Measurements from ENCODE around the gene MAPK11. TPM values are rescaled to one million over a fixed set of nuclear protein-coding genes. Genes with fewer than 3 reads are reported as not detected.

The MAPK11 gene
- total RNA-seq, 1 experiment from 2014 or later: 19.3 TPM

DNA sequence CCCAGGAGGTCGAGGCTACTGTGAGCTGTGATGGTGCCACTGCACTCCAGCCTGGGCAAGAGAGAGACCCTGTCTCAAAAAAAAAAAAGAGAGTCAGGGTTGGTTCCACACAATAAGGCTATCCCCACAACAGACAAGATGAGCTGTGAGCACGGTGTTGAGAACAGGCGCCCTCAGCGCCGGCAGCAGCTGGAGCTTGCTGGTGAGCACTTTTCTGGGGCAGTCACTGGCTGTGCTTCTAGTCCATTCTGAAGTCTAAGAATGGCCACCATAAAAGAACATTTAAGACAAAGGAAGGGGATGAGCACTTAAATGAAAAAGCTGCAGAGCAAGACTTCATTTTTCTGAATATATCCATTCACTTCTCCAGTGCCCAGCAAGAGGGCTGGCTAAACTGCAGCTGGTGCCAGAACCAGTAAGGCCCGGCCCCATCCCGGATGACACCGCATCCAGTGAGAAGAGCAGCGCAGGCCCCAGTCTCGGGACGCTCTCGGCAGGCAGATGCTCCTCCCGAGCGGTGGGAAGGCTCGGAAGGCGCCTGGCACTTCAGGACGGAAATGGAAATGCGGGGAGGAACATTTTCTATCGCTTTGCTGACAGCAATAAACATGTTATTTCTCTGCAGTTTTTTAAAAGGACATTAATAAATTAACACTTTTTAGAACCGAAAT is 37.6 kb downstream of the MAPK11 start:
- Histone ChIP-seq H3K4me3 (replicated peaks in 1 of 2; ENCODE audit: low read depth in 1 of 2, low read length in 2 of 2) (no peak overlapping the region), H4K20me1 (ENCODE audit: insufficient read depth) (no peaks in the 10 kb centered on the region), H3K9me2 (ENCODE audit: insufficient read depth) (no peaks in the 10 kb centered on the region), H2AFZ (ENCODE audit: low read depth, low read length, poor library complexity, severe bottlenecking) (no peak overlapping the region), H3K27ac (ENCODE audit: low read depth, low read length) (no peak overlapping the region), H3K4me2 (ENCODE audit: low read length) (no peak overlapping the region), H3K9ac (ENCODE audit: low read length) (no peak overlapping the region), H3K36me3 (ENCODE audit: control insufficient read depth in 1 of 2, insufficient read depth in 2 of 2, low read length in 2 of 2) (peaks cover 0 to 8% of the 10 kb centered on the region in 2 experiments; a peak in 1 of 4 replicates), H3K9me3 (ENCODE audit: control insufficient read depth in 1 of 2, insufficient read depth in 1 of 2, low read depth in 1 of 2, low read length in 2 of 2) (peaks cover 0 to 4% of the 10 kb centered on the region in 2 experiments; a peak in 1 of 4 replicates), H3K4me1 (ENCODE audit: control insufficient read depth in 1 of 2, insufficient read depth in 2 of 2, low read length in 2 of 2) (no peaks in the 10 kb centered on the region), H3K27me3 (ENCODE audit: insufficient read depth, low read length) (no peaks in the 10 kb centered on the region), H3K79me2 (ENCODE audit: insufficient read depth, low read length) (peaks cover 57% of the 10 kb centered on the region)
- POLR2A ChIA-PET: no interaction called here
- CTCF ChIA-PET: no interaction called here
- intact Hi-C loops (cut with micrococcal nuclease): no loop called here
- TF ChIP-seq YY1 (IDR thresholded peaks at IDR 0.05; ENCODE audit: extremely low read depth, insufficient replicate concordance, low read depth, low read length) (no peak), TCF7L2 (IDR thresholded peaks at IDR 0.05; ENCODE audit: borderline replicate concordance, extremely low read depth, insufficient read depth, insufficient read length) (no peak), ZNF274 (IDR thresholded peaks at IDR 0.05; ENCODE audit: low read depth, low read length) (no peak), FOSL1 (IDR thresholded peaks at IDR 0.05; ENCODE audit: low read depth) (no peak), JUND (IDR thresholded peaks at IDR 0.05) (no peak), POLR2AphosphoS5 (IDR thresholded peaks at IDR 0.05; ENCODE audit: low read depth, low read length) (no peak), SP1 (IDR thresholded peaks at IDR 0.05; ENCODE audit: low read depth) (no peak), EZH2 (IDR thresholded peaks at IDR 0.05) (no peak)
- TF ChIP-seq, protein P1, sequence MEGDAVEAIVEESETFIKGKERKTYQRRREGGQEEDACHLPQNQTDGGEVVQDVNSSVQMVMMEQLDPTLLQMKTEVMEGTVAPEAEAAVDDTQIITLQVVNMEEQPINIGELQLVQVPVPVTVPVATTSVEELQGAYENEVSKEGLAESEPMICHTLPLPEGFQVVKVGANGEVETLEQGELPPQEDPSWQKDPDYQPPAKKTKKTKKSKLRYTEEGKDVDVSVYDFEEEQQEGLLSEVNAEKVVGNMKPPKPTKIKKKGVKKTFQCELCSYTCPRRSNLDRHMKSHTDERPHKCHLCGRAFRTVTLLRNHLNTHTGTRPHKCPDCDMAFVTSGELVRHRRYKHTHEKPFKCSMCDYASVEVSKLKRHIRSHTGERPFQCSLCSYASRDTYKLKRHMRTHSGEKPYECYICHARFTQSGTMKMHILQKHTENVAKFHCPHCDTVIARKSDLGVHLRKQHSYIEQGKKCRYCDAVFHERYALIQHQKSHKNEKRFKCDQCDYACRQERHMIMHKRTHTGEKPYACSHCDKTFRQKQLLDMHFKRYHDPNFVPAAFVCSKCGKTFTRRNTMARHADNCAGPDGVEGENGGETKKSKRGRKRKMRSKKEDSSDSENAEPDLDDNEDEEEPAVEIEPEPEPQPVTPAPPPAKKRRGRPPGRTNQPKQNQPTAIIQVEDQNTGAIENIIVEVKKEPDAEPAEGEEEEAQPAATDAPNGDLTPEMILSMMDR (IDR thresholded peaks at IDR 0.05 in 2 of 3, conservative IDR thresholded peaks at IDR 0.05 in 1 of 3; ENCODE audit: borderline replicate concordance in 1 of 3, insufficient read depth in 1 of 3, low read depth in 2 of 3, low read length in 2 of 3): no peak
- TF ChIP-seq, protein P2, sequence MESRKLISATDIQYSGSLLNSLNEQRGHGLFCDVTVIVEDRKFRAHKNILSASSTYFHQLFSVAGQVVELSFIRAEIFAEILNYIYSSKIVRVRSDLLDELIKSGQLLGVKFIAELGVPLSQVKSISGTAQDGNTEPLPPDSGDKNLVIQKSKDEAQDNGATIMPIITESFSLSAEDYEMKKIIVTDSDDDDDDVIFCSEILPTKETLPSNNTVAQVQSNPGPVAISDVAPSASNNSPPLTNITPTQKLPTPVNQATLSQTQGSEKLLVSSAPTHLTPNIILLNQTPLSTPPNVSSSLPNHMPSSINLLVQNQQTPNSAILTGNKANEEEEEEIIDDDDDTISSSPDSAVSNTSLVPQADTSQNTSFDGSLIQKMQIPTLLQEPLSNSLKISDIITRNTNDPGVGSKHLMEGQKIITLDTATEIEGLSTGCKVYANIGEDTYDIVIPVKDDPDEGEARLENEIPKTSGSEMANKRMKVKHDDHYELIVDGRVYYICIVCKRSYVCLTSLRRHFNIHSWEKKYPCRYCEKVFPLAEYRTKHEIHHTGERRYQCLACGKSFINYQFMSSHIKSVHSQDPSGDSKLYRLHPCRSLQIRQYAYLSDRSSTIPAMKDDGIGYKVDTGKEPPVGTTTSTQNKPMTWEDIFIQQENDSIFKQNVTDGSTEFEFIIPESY (IDR thresholded peaks at IDR 0.05; ENCODE audit: extremely low read depth, insufficient replicate concordance, low read length): no peak
- no peak for ATAC-seq
- DNase-seq (ENCODE audit: low read depth, low spot score): no peak
- RAD21 ChIA-PET (ENCODE audit: low non-redundant PET in 1 of 2, low total read pairs in 2 of 2, uncharacterized antibody in 2 of 2, unreplicated experiment in 2 of 2): interaction anchor here in 1 of 2 experiments (0.6 kb wide), 1 partner anchor 36 kb away, joined by 3 read pairs; no protein-coding TSS in a partner anchor
- no TSS peak for BruUV-seq (replicated peaks)
